GM12878 (cell line): Measurements from ENCODE around the gene ACOT13.
"Not testable (repeated sequence)": the region's sequence is repeated elsewhere in the genome, so short reads cannot be mapped to it uniquely, and the experiment has no call there.

Source experiments
- CREB1 ChIP-seq: IDR thresholded peaks from 2 replicates; pipeline ENCODE4 v1.6.1; 2012; ENCODE audit warnings: low read depth, mild to moderate bottlenecking, inconsistent platforms
- GABPA ChIP-seq: IDR thresholded peaks from 2 replicates; pipeline ENCODE4 v1.6.1; 2014; ENCODE audit warnings: antibody characterized with exemption, low read depth, mild to moderate bottlenecking, inconsistent platforms
- MXI1 ChIP-seq: fragments of 150-350 bp; IDR thresholded peaks from 2 replicates; pipeline ENCODE4 v1.6.1; 2011; ENCODE audit warnings: low read depth, mild to moderate bottlenecking, inconsistent platforms, low read length, improper control_type of control experiment
- TF ChIP-seq, protein P1 (sequence below): fragments of 450-650 bp; formaldehyde crosslinking; IDR thresholded peaks from 2 replicates; pipeline ENCODE4 v1.5.0; 2022; ENCODE audit warnings: mild to moderate bottlenecking, missing genetic modification characterization

GRCh38 chr6:24668066-24668996, 1.5 kb downstream of the ACOT13 start:
- TF ChIP-seq MXI1, CREB1, GABPA: not testable (repeated sequence)
- TF ChIP-seq, protein P1, sequence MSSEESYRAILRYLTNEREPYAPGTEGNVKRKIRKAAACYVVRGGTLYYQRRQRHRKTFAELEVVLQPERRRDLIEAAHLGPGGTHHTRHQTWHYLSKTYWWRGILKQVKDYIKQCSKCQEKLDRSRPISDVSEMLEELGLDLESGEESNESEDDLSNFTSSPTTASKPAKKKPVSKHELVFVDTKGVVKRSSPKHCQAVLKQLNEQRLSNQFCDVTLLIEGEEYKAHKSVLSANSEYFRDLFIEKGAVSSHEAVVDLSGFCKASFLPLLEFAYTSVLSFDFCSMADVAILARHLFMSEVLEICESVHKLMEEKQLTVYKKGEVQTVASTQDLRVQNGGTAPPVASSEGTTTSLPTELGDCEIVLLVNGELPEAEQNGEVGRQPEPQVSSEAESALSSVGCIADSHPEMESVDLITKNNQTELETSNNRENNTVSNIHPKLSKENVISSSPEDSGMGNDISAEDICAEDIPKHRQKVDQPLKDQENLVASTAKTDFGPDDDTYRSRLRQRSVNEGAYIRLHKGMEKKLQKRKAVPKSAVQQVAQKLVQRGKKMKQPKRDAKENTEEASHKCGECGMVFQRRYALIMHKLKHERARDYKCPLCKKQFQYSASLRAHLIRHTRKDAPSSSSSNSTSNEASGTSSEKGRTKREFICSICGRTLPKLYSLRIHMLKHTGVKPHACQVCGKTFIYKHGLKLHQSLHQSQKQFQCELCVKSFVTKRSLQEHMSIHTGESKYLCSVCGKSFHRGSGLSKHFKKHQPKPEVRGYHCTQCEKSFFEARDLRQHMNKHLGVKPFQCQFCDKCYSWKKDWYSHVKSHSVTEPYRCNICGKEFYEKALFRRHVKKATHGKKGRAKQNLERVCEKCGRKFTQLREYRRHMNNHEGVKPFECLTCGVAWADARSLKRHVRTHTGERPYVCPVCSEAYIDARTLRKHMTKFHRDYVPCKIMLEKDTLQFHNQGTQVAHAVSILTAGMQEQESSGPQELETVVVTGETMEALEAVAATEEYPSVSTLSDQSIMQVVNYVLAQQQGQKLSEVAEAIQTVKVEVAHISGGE (CRISPR knock-in tag) = not testable (repeated sequence)
